GM23338 (cell line): ENCODE data around the gene MOGAT1. TPM values are rescaled to one million over a fixed set of nuclear protein-coding genes. Genes with fewer than 3 reads are reported as not detected.

Experiments used
- ATAC-seq: fragments of 200-7000 bp; cut with Tn5 transposase; 3 replicates; pipeline ENCODE4 v1.9.1; 2020
- DNase-seq: peaks from one replicate; pipeline ENCODE4 v3.0.0-alpha.2; 2015; ENCODE audit warnings: low spot score
- H2AFZ ChIP-seq: fragments of 200-600 bp; sonication (generic); 2 replicates; pipeline ENCODE4 v1.8.0; 2016; ENCODE audit warnings: antibody characterized with exemption, mild to moderate bottlenecking, moderate library complexity
- H3F3A ChIP-seq: fragments of 200-600 bp; sonication (generic); replicated peaks from 2 replicates; pipeline ENCODE4 v1.8.0; 2017; ENCODE audit warnings: antibody characterized with exemption, mixed run types, low read depth
- H3K27ac ChIP-seq: fragments of 200-600 bp; sonication (generic); 2 replicates; pipeline ENCODE4 v1.6.1; 2016; ENCODE audit warnings: low read depth
- H3K27me3 ChIP-seq: fragments of 200-600 bp; sonication (generic); 2 replicates; pipeline ENCODE4 v1.8.0; 2016; ENCODE audit warnings: mild to moderate bottlenecking, mixed run types, moderate library complexity; ENCODE audit not compliant: insufficient read depth
- H3K36me3 ChIP-seq: fragments of 200-600 bp; sonication (generic); 2 replicates; pipeline ENCODE4 v1.8.0; 2016; ENCODE audit warnings: mild to moderate bottlenecking; ENCODE audit not compliant: insufficient read depth
- H3K4me1 ChIP-seq: fragments of 200-600 bp; sonication (generic); 2 replicates; pipeline ENCODE4 v1.8.0; 2016; ENCODE audit warnings: mild to moderate bottlenecking, moderate library complexity; ENCODE audit not compliant: insufficient read depth
- H3K4me2 ChIP-seq: fragments of 200-600 bp; sonication (generic); 2 replicates; pipeline ENCODE4 v1.7.1; 2017; ENCODE audit warnings: mixed run types
- H3K4me3 ChIP-seq: fragments of 200-600 bp; sonication (generic); 2 replicates; pipeline ENCODE4 v1.6.1; 2016; ENCODE audit warnings: mixed run types
- H3K79me2 ChIP-seq: fragments of 200-600 bp; sonication (generic); replicated peaks from 2 replicates; pipeline ENCODE4 v1.8.0; 2017; ENCODE audit warnings: mild to moderate bottlenecking; ENCODE audit not compliant: insufficient read depth
- H3K9me2 ChIP-seq: fragments of 200-600 bp; sonication (generic); 2 replicates; pipeline ENCODE4 v1.8.0; 2017; ENCODE audit not compliant: insufficient read depth
- H4K20me1 ChIP-seq: fragments of 200-600 bp; sonication (generic); replicated peaks from 2 replicates; pipeline ENCODE4 v1.8.0; 2017; ENCODE audit warnings: mild to moderate bottlenecking; ENCODE audit not compliant: insufficient read depth
- H3K27ac Mint-ChIP-seq: 2 replicates; pipeline ENCODE4 v1.8.0; 2020; ENCODE audit warnings: inconsistent platforms, mild to moderate bottlenecking, moderate library complexity, mixed read lengths
- H3K27me3 Mint-ChIP-seq: 3 replicates; pipeline ENCODE4 v1.8.0; 2022; ENCODE audit warnings: low read depth, mild to moderate bottlenecking, moderate library complexity, mixed read lengths, inconsistent platforms; ENCODE audit not compliant: insufficient read depth, poor library complexity
- H3K36me3 Mint-ChIP-seq: 3 replicates; pipeline ENCODE4 v1.8.0; 2021; ENCODE audit warnings: low read depth, mild to moderate bottlenecking, inconsistent platforms, moderate library complexity, mixed read lengths
- H3K4me1 Mint-ChIP-seq: 3 replicates; pipeline ENCODE4 v1.8.0; 2020; ENCODE audit warnings: mild to moderate bottlenecking, inconsistent platforms, mixed read lengths
- H3K4me3 Mint-ChIP-seq: 3 replicates; pipeline ENCODE4 v1.8.0; 2021; ENCODE audit warnings: moderate library complexity, mild to moderate bottlenecking, inconsistent platforms, mixed read lengths
- H3K9me3 Mint-ChIP-seq: 3 replicates; pipeline ENCODE4 v1.8.0; 2020; ENCODE audit warnings: moderate library complexity, mild to moderate bottlenecking, inconsistent platforms, mixed read lengths
- CREB1 ChIP-seq: fragments of 250-450 bp; sonication (Bioruptor Pico); IDR thresholded peaks from 2 replicates; pipeline ENCODE4 v1.5.0; 2020; ENCODE audit warnings: low read depth, mild to moderate bottlenecking, moderate library complexity
- NANOG ChIP-seq: IDR thresholded peaks from 2 replicates; pipeline ENCODE4 v1.6.1; 2016; ENCODE audit warnings: antibody characterized with exemption, borderline replicate concordance
- ZNF114 ChIP-seq: fragments of 250-450 bp; sonication (Bioruptor Pico); IDR thresholded peaks from 2 replicates; pipeline ENCODE4 v1.5.0; 2020; ENCODE audit warnings: mild to moderate bottlenecking, moderate library complexity
- ZNF462 ChIP-seq: fragments of 250-450 bp; sonication (Bioruptor Pico); IDR thresholded peaks from 2 replicates; pipeline ENCODE4 v1.5.0; 2020; ENCODE audit warnings: mild to moderate bottlenecking, moderate library complexity
- polyA plus RNA-seq: library from polyadenylated mRNA; unstranded; fragments of >200 nt; fragmentation: Nextera tagmentation; extraction: Ambion mirVana; gene quantifications from 2 replicates; pipeline ENCODE4 v1.2.1, GENCODE V29; 2016
- total RNA-seq: library from RNA; depleted of rRNA; stranded (reverse); fragments of >200 nt; shearing (Covaris generic); gene quantifications from 2 replicates; pipeline ENCODE4 v1.2.3, GENCODE V29; 2014

The MOGAT1 gene
- total and polyA plus RNA-seq, 2 experiments from 2014 or later: 0.86 to 0.94 TPM

DNA sequence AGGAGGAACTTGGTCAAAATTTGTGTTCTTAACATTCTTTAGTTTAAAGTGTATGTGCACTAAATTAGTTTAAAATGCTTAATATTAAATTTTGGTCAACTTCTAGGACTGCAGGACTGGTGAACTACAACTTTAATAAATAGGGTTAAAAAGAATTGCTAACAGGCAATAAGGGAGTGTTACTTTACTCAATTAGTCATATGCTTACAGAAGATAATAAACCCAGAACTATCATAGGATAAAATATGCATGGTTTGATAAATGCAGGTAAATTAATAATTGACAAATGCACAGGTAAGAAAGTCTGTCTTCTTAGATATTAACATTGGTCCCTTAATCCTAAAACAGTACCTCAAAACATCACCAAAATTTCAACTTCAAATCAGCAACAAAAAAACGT lies 36.2 kb upstream of the MOGAT1 start:
- ATAC-seq: no peak

More for the DNA sequence above, 36.2 kb upstream of the MOGAT1 start:
- no peaks in the 10 kb centered on the region for H3K27me3 Mint-ChIP-seq
- Histone ChIP-seq H4K20me1 (no peaks in the 10 kb centered on the region; the same call in 1 of the 2 replicates), H3K9me2 (no peaks in the 10 kb centered on the region), H3K4me3 (no peak overlapping the region), H3K4me1 (no peaks in the 10 kb centered on the region), H3K27ac (no peak overlapping the region), H3K27me3 (no peaks in the 10 kb centered on the region), H3F3A (no peaks in the 10 kb centered on the region), H3K36me3 (peaks cover 38% of the 10 kb centered on the region), H2AFZ (no peak overlapping the region), H3K4me2 (no peak overlapping the region), H3K79me2 (no peaks in the 10 kb centered on the region)
- H3K36me3 Mint-ChIP-seq: peaks cover 57% of the 10 kb centered on the region
- no peak overlapping the region; the same call in 1 of the 2 replicates for H3K27ac Mint-ChIP-seq
- H3K4me1 Mint-ChIP-seq: no peaks in the 10 kb centered on the region
- DNase-seq: no peak
- TF ChIP-seq ZNF114: no peak
- no peak for TF ChIP-seq CREB1
- no peak for TF ChIP-seq NANOG
- TF ChIP-seq ZNF462 (CRISPR knock-in tag): no peak
- H3K4me3 Mint-ChIP-seq: no peak overlapping the region
- no peaks in the 10 kb centered on the region for H3K9me3 Mint-ChIP-seq
